ENCODE results near the gene ARHGAP35. TPM values are rescaled to one million over a fixed set of nuclear protein-coding genes. Genes with fewer than 3 reads are reported as not detected.

ARHGAP35 gene
- total and polyA plus RNA-seq, 10 of the 15 experiments (the other 5 are each of a cell fraction or from before 2014, with no cell fraction given) = 0.85 to 29.9 (median 11.5) TPM

- TF ChIP-seq NKRF (conservative IDR thresholded peaks at IDR 0.05) (0 out of 2 replicates have a peak, but pooled peaks have one; percentile 2), ZNF217 (IDR thresholded peaks at IDR 0.05) (no peak), ZNF384 (IDR thresholded peaks at IDR 0.05; ENCODE audit: borderline replicate concordance, low read depth, low read length) (peak; percentile 87; the same call in 1 of the 2 replicates), PBX3 (IDR thresholded peaks at IDR 0.05; ENCODE audit: insufficient replicate concordance, low read depth, low read length) (peak; percentile 45), IKZF1 (conservative IDR thresholded peaks at IDR 0.05) (peak; percentile 69), RAD21 (IDR thresholded peaks at IDR 0.05; ENCODE audit: insufficient read depth, low read depth, low read length) (peak; percentile 73), TCF12 (IDR thresholded peaks at IDR 0.05; ENCODE audit: low read depth, low read length) (0 out of 2 replicates have a peak, but pooled peaks have one; percentile 44), STAT1 (conservative IDR thresholded peaks at IDR 0.05) (no peak), SUPT20H (IDR thresholded peaks at IDR 0.05; ENCODE audit: borderline replicate concordance, control insufficient read depth, low read depth, low read length) (no peak), RELA (IDR thresholded peaks at IDR 0.05; ENCODE audit: borderline replicate concordance, partially characterized antibody) (no peak), ZBTB40 (IDR thresholded peaks at IDR 0.05; ENCODE audit: borderline replicate concordance) (peak; percentile 77), ZBTB33 (IDR thresholded peaks at IDR 0.05) (0 out of 2 replicates have a peak, but pooled peaks have one; percentile 55), ATF3 (IDR thresholded peaks at IDR 0.05; ENCODE audit: borderline replicate concordance, extremely low read depth, low read depth, low read length) (no peak), EGR1 (IDR thresholded peaks at IDR 0.05; ENCODE audit: borderline replicate concordance in 1 of 2, low read depth in 2 of 2, low read length in 2 of 2) (peak in 1 of 2 experiments; percentile 64; a peak in 1 of 3 replicates), SMARCA5 (IDR thresholded peaks at IDR 0.05) (no peak), ETV6 (conservative IDR thresholded peaks at IDR 0.05 in 1 of 2, IDR thresholded peaks at IDR 0.05 in 1 of 2; ENCODE audit: borderline replicate concordance in 1 of 2, low read depth in 1 of 2) (no peak)
Observed at GRCh38 chr19:46824890-46825730, 35.7 kb upstream of the ARHGAP35 start (continued).

Measured in GM12878 (cell line).